Naive thymus-derived CD8-positive, alpha-beta T cell (primary cell): ENCODE measurements around the gene COMMD7. TPM values are rescaled to one million over a fixed set of nuclear protein-coding genes. Genes with fewer than 3 reads are reported as not detected.
"Not testable (repeated sequence)": the region's sequence is repeated elsewhere in the genome, so short reads cannot be mapped to it uniquely, and the experiment has no call there.

ENCODE experiments used
- ATAC-seq, 2 donors: fragments of 150-1000 bp; cut with Tn5 transposase in 1 of 2; sonication (Bioruptor Pico), chemical (Tn5 transposase) in 1 of 2; 1 replicate in 1 of 2; 2 replicates in 1 of 2; pipeline ENCODE4 v1.10.0; 2021; ENCODE audit warnings: mild to moderate bottlenecking in 2 of 2, moderate library complexity in 2 of 2
- POLR2A ChIA-PET: fragments of 350-600 bp; sonication (Branson Sonifier 250); formaldehyde crosslinking; loops from one replicate; lab custom pipeline; 2021; ENCODE audit warnings: antibody characterized with exemption; lab: Charles Lee
- DNase-seq, 10 donors: peaks; one replicate each; pipeline versions ENCODE4 v3.0.0 to v3.0.0-alpha.2; 2020 to 2022
- H3K27ac Mint-ChIP-seq, 10 donors: one replicate each; pipeline ENCODE4 v1.8.0; 2020 to 2022; ENCODE audit warnings: mild to moderate bottlenecking in 10 of 10, mixed read lengths in 10 of 10, moderate library complexity in 4 of 10, inconsistent platforms in 1 of 10
- H3K27me3 Mint-ChIP-seq, 5 donors: one replicate each; pipeline ENCODE4 v1.8.0; 2021 to 2022; ENCODE audit warnings: mixed read lengths in 5 of 5
- H3K36me3 Mint-ChIP-seq, 3 donors: one replicate each; pipeline ENCODE4 v1.8.0; 2020 to 2022; ENCODE audit warnings: mixed read lengths in 3 of 3, mild to moderate bottlenecking in 2 of 3, inconsistent platforms in 1 of 3
- H3K4me1 Mint-ChIP-seq, 4 donors: one replicate each; pipeline ENCODE4 v1.8.0; 2021 to 2022; ENCODE audit warnings: mixed read lengths in 4 of 4
- H3K4me3 Mint-ChIP-seq, 10 donors: one replicate each; pipeline ENCODE4 v1.8.0; 2020 to 2022; ENCODE audit warnings: mild to moderate bottlenecking in 10 of 10, mixed read lengths in 10 of 10, moderate library complexity in 6 of 10, inconsistent platforms in 1 of 10
- H3K9me3 Mint-ChIP-seq, 9 donors: one replicate each; pipeline ENCODE4 v1.8.0; 2020 to 2022; ENCODE audit warnings: mixed read lengths in 9 of 9, mild to moderate bottlenecking in 3 of 9, inconsistent platforms in 1 of 9, moderate library complexity in 1 of 9
- polyA plus RNA-seq, 3 donors: library from polyadenylated mRNA; unstranded; fragments of 300-500 nt; fragmentation: Illumina TruSeq; gene quantifications; one replicate each; pipeline ENCODE4 v1.2.3, GENCODE V29; 2021
- total RNA-seq, 8 experiments: library from RNA in 2 of 8; stranded (reverse) in 2 of 8; gene quantifications; one replicate each; pipeline ENCODE4 v1.2.3 and lab custom pipeline; 2021 to 2026

Gene COMMD7
- total and polyA plus RNA-seq, 5 experiments from 2014 or later, result 32.4 to 138 (median 120) TPM

GRCh38 chr20:32779500-32780211 is 36.4 kb upstream of the COMMD7 start:
- Mint-ChIP-seq H3K27ac (no peak overlapping the region), H3K27me3 (no peaks in the 10 kb centered on the region), H3K4me3 (no peak overlapping the region), H3K36me3 (no peaks in the 10 kb centered on the region), H3K9me3 (no peaks in the 10 kb centered on the region), H3K4me1 (peaks cover 8 to 29% (median 16%) of the 10 kb centered on the region in 4 donors)
- no peak for DNase-seq
- ATAC-seq, result no peak
- POLR2A ChIA-PET, result interaction anchor here (2.3 kb wide), 1 partner anchor 106 kb away, joined by 11 read pairs; the partner anchor contains the start of gene C20orf203

- no peaks in the 10 kb centered on the region for H3K27me3 Mint-ChIP-seq
- no peaks in the 10 kb centered on the region for H3K36me3 Mint-ChIP-seq
- no peak overlapping the region for H3K4me3 Mint-ChIP-seq
- ATAC-seq (no peak), DNase-seq (no peak)
- no peaks in the 10 kb centered on the region for H3K9me3 Mint-ChIP-seq
- H3K27ac Mint-ChIP-seq, result peak overlapping the region in 4 of 10 donors; percentile 16 to 81 (median 36)
- peaks cover 11 to 39% (median 19%) of the 10 kb centered on the region in 4 donors for H3K4me1 Mint-ChIP-seq
- POLR2A ChIA-PET, result interaction anchor here (1.2 to 2.3 kb wide), 4 partner anchors 15 to 104 kb away, joined by 4 to 11 read pairs (median 6); partner anchors contain the start of genes C20orf203, COMMD7 and DNMT3B
These were observed 34.1 kb upstream of the COMMD7 start for GRCh38 chr20:32777177-32777956.

GRCh38 chr20:32775336-32775991 is 32.2 kb upstream of the COMMD7 start:
- Mint-ChIP-seq H3K27ac (peak overlapping the region in 8 of 10 donors; percentile 11 to 84 (median 62)), H3K4me1 (peaks cover 17 to 58% (median 35%) of the 10 kb centered on the region in 4 donors), H3K27me3 (no peaks in the 10 kb centered on the region), H3K36me3 (no peaks in the 10 kb centered on the region), H3K9me3 (no peaks in the 10 kb centered on the region), H3K4me3 (peak overlapping the region in 3 of 10 donors; percentile 12 to 50 (median 18))
- POLR2A ChIA-PET, result interaction anchor here (0.7 to 1.1 kb wide), 3 partner anchors 38 to 99 kb away, joined by 3 to 4 read pairs (median 4); no protein-coding TSS in a partner anchor
- DNase-seq (peak in 1 of 10 donors; percentile 40), ATAC-seq (peak in 1 of 2 donors; percentile 45)

GRCh38 chr20:32773855-32774254 is 30.6 kb upstream of the COMMD7 start:
- Mint-ChIP-seq H3K27me3 (no peaks in the 10 kb centered on the region), H3K27ac (peak overlapping the region in 1 of 10 donors; percentile 41), H3K4me1 (peaks cover 17 to 65% (median 35%) of the 10 kb centered on the region in 4 donors), H3K4me3 (no peak overlapping the region), H3K36me3 (no peaks in the 10 kb centered on the region), H3K9me3 (no peaks in the 10 kb centered on the region)
- POLR2A ChIA-PET, result interaction anchor here (0.6 to 0.7 kb wide), 4 partner anchors 23 to 942 kb away, joined by 3 to 9 read pairs (median 5); no protein-coding TSS in a partner anchor
- ATAC-seq, result no peak
- no peak for DNase-seq

GRCh38 chr20:32773223-32773622 is 30.0 kb upstream of the COMMD7 start:
- Mint-ChIP-seq H3K4me3 (peak overlapping the region in 1 of 10 donors; percentile 35), H3K36me3 (no peaks in the 10 kb centered on the region), H3K27me3 (no peaks in the 10 kb centered on the region), H3K4me1 (peaks cover 12 to 59% (median 30%) of the 10 kb centered on the region in 4 donors), H3K9me3 (no peaks in the 10 kb centered on the region), H3K27ac (peak overlapping the region in 6 of 10 donors; percentile 9 to 80 (median 54))
- DNase-seq (no peak), ATAC-seq (no peak)
- POLR2A ChIA-PET, result interaction anchor here (0.7 kb wide), 2 partner anchors 24 to 943 kb away, joined by 3 to 9 read pairs; no protein-coding TSS in a partner anchor

GRCh38 chr20:32772046-32772445 is 28.8 kb upstream of the COMMD7 start:
- POLR2A ChIA-PET, result no interaction called here
- ATAC-seq (peak; percentile 36 to 46), DNase-seq (no peak)
- Mint-ChIP-seq H3K36me3 (no peaks in the 10 kb centered on the region), H3K27ac (peak overlapping the region in 7 of 10 donors; percentile 36 to 86 (median 60)), H3K9me3 (no peaks in the 10 kb centered on the region), H3K4me1 (peaks cover 12 to 55% (median 30%) of the 10 kb centered on the region in 4 donors), H3K4me3 (peak overlapping the region in 5 of 10 donors; percentile 16 to 56 (median 40)), H3K27me3 (no peaks in the 10 kb centered on the region)

- ATAC-seq (no peak), DNase-seq (no peak)
- Mint-ChIP-seq H3K36me3 (no peaks in the 10 kb centered on the region), H3K27me3 (no peaks in the 10 kb centered on the region), H3K27ac (peak overlapping the region in 3 of 10 donors; percentile 37 to 62 (median 41)), H3K4me1 (peaks cover 11 to 44% (median 29%) of the 10 kb centered on the region in 4 donors), H3K4me3 (no peak overlapping the region), H3K9me3 (no peaks in the 10 kb centered on the region)
- POLR2A ChIA-PET, result no interaction called here
These were observed 24.3 kb upstream of the COMMD7 start for GRCh38 chr20:32767418-32768198.

- Mint-ChIP-seq H3K4me1 (peaks cover 11 to 28% (median 19%) of the 10 kb centered on the region in 4 donors), H3K27ac (peak overlapping the region in 3 of 10 donors; percentile 11 to 77 (median 69))
- H3K27me3 Mint-ChIP-seq, POLR2A ChIA-PET, H3K9me3 Mint-ChIP-seq, DNase-seq, ATAC-seq, H3K4me3 Mint-ChIP-seq, H3K36me3 Mint-ChIP-seq: not testable (repeated sequence)
These were observed 22.1 kb upstream of the COMMD7 start for GRCh38 chr20:32765230-32765875.

- no peak for ATAC-seq
- DNase-seq, result no peak
- Mint-ChIP-seq H3K4me3 (peak overlapping the region; percentile 36 to 94 (median 64)), H3K9me3 (no peaks in the 10 kb centered on the region), H3K4me1 (peaks cover 11 to 24% (median 19%) of the 10 kb centered on the region in 4 donors), H3K36me3 (no peaks in the 10 kb centered on the region), H3K27ac (peak overlapping the region in 7 of 10 donors; percentile 13 to 71 (median 41)), H3K27me3 (no peaks in the 10 kb centered on the region)
- POLR2A ChIA-PET, result interaction anchor here (2.9 kb wide), 1 partner anchor 21 kb away, joined by 29 read pairs; the partner anchor contains the start of gene COMMD7
These were observed 21.0 kb upstream of the COMMD7 start for GRCh38 chr20:32764005-32764960.
